Hepatocyte (in vitro differentiated cells): ENCODE results near the gene AGBL4.

Experiments
- CTCF ChIP-seq: fragments of 200-600 bp; sonication (generic); IDR thresholded peaks from 2 replicates; pipeline ENCODE4 v1.5.1; 2016; ENCODE audit warnings: antibody characterized with exemption, mild to moderate bottlenecking; ENCODE audit not compliant: poor library complexity
- EZH2 ChIP-seq: fragments of 200-600 bp; sonication (generic); IDR thresholded peaks from 2 replicates; pipeline ENCODE4 v1.6.1; 2016; ENCODE audit warnings: antibody characterized with exemption, mild to moderate bottlenecking, borderline replicate concordance

- TF ChIP-seq CTCF (no peak), EZH2 (no peak)
Observed at GRCh38 chr1:49059087-49059486, 964.7 kb downstream of the AGBL4 start.
